GM23248 (cell line): ENCODE data around the gene UMAD1.

ENCODE experiments used
- EZH2 ChIP-seq: fragments of 200-600 bp; sonication (generic); IDR thresholded peaks from 2 replicates; pipeline ENCODE4 v1.6.1; 2018; ENCODE audit warnings: antibody characterized with exemption, mild to moderate bottlenecking; ENCODE audit not compliant: insufficient read depth, poor library complexity, severe bottlenecking
- EZH2phosphoT487 ChIP-seq: fragments of 200-600 bp; sonication (generic); IDR thresholded peaks from 2 replicates; pipeline ENCODE4 v1.6.1; 2018; ENCODE audit warnings: antibody characterized with exemption, moderate library complexity, mild to moderate bottlenecking, low read depth; ENCODE audit not compliant: insufficient read depth

GRCh38 chr7:7869651-7870050 is 229.1 kb downstream of the UMAD1 start:
- no peak for TF ChIP-seq EZH2phosphoT487
- TF ChIP-seq EZH2, result no peak
